Fibroblast of skin of right quadriceps (primary cell): Measurements from ENCODE around the gene CWF19L1.
"Not testable (repeated sequence)": the region's sequence is repeated elsewhere in the genome, so short reads cannot be mapped to it uniquely, and the experiment has no call there.

Experiments used
- DNase-seq: peaks from one replicate; pipeline ENCODE4 v3.0.0-alpha.2; 2013

The CWF19L1 gene

GRCh38 chr10:100267239-100268104 is at the start of gene CWF19L1:
CWF19L1 (minus strand) TSS chr10:100267638; CDS start chr10:100267593, 45 bp downstream.
- peak; percentile 84 for DNase-seq

GRCh38 chr10:100315615-100316014 is 48.2 kb upstream of the CWF19L1 start:
- DNase-seq = no peak

GRCh38 chr10:100311298-100311697 is 43.9 kb upstream of the CWF19L1 start:
- DNase-seq = no peak

GRCh38 chr10:100307684-100308083 is 40.2 kb upstream of the CWF19L1 start:
- DNase-seq = peak; percentile 36

GRCh38 chr10:100306861-100307260 is 39.4 kb upstream of the CWF19L1 start:
- no peak for DNase-seq

- DNase-seq = no peak
Observed at GRCh38 chr10:100304414-100304813, 37.0 kb upstream of the CWF19L1 start.

- no peak for DNase-seq
Observed at GRCh38 chr10:100303724-100304319, 36.4 kb upstream of the CWF19L1 start.

- DNase-seq = not testable (repeated sequence)
Observed at GRCh38 chr10:100301123-100301522, 33.7 kb upstream of the CWF19L1 start.

GRCh38 chr10:100297242-100297641 is 29.8 kb upstream of the CWF19L1 start:
- DNase-seq = no peak

GRCh38 chr10:100293066-100293465 is 25.6 kb upstream of the CWF19L1 start:
- DNase-seq = no peak

GRCh38 chr10:100292300-100292699 is 24.9 kb upstream of the CWF19L1 start:
- not testable (repeated sequence) for DNase-seq

- no peak for DNase-seq
Observed at GRCh38 chr10:100291356-100291755, 23.9 kb upstream of the CWF19L1 start.

GRCh38 chr10:100289641-100290040 is 22.2 kb upstream of the CWF19L1 start:
- no peak for DNase-seq

GRCh38 chr10:100288196-100288595 is 20.8 kb upstream of the CWF19L1 start:
- DNase-seq = no peak

- no peak for DNase-seq
Observed at GRCh38 chr10:100287756-100288155, 20.3 kb upstream of the CWF19L1 start.

- peak; percentile 82 for DNase-seq
Observed at GRCh38 chr10:100286051-100287033, 18.9 kb upstream of the CWF19L1 start, which contains the start of gene BLOC1S2. BLOC1S2 (minus strand) TSS chr10:100286680; CDS start chr10:100286659, 21 bp downstream.

GRCh38 chr10:100285326-100285725 is 17.9 kb upstream of the CWF19L1 start:
- DNase-seq = not testable (repeated sequence)

- DNase-seq = no peak
Observed at GRCh38 chr10:100282907-100283306, 15.5 kb upstream of the CWF19L1 start.

GRCh38 chr10:100276971-100277370 is 9.5 kb upstream of the CWF19L1 start:
- not testable (repeated sequence) for DNase-seq

- no peak for DNase-seq
Observed at GRCh38 chr10:100265821-100266485, 1.5 kb downstream of the CWF19L1 start.

- no peak for DNase-seq
Observed at GRCh38 chr10:100254191-100254590, 13.2 kb downstream of the CWF19L1 start.

GRCh38 chr10:100253041-100253440 is 14.4 kb downstream of the CWF19L1 start:
- no peak for DNase-seq
